Stimulated activated naive CD8-positive, alpha-beta T cell treated with anti-CD3 and anti-CD28 coated beads, Interleukin-15, amount 100 ng/mL, for 72 hours (primary cell): ENCODE data around the gene MRPS31.
A peak's percentile ranks its signal among the peaks of the same experiment; 100 is the strongest.
"Not testable (repeated sequence)": the region's sequence is repeated elsewhere in the genome, so short reads cannot be mapped to it uniquely, and the experiment has no call there.

ENCODE experiments used
- ATAC-seq: fragments of 150-1000 bp; cut with Tn5 transposase; 2 replicates; pipeline ENCODE4 v1.10.0; 2021; ENCODE audit warnings: mild to moderate bottlenecking, moderate library complexity
- DNase-seq, 2 donors: peaks; one replicate each; pipeline ENCODE4 v3.0.0; 2021 to 2022
- H3K27ac Mint-ChIP-seq, 2 donors: one replicate each; pipeline ENCODE4 v1.8.0; 2022; ENCODE audit warnings: mild to moderate bottlenecking in 2 of 2, mixed read lengths in 2 of 2, moderate library complexity in 2 of 2
- H3K27me3 Mint-ChIP-seq: one replicate; pipeline ENCODE4 v1.8.0; 2022; ENCODE audit warnings: mixed read lengths
- H3K4me1 Mint-ChIP-seq: one replicate; pipeline ENCODE4 v1.8.0; 2022; ENCODE audit warnings: mild to moderate bottlenecking, mixed read lengths
- H3K4me3 Mint-ChIP-seq, 2 donors: one replicate each; pipeline ENCODE4 v1.8.0; 2022; ENCODE audit warnings: mild to moderate bottlenecking in 2 of 2, mixed read lengths in 2 of 2, moderate library complexity in 1 of 2
- H3K9me3 Mint-ChIP-seq, 2 donors: one replicate each; pipeline ENCODE4 v1.8.0; 2022; ENCODE audit warnings: mixed read lengths in 2 of 2

MRPS31 gene

GRCh38 chr13:40749327-40749726, 21.7 kb downstream of the MRPS31 start:
- H3K4me1 Mint-ChIP-seq: peaks cover 10% of the 10 kb centered on the region
- H3K4me3 Mint-ChIP-seq: no peak overlapping the region
- H3K27me3 Mint-ChIP-seq: no peaks in the 10 kb centered on the region
- ATAC-seq (no peak), DNase-seq (no peak)
- H3K9me3 Mint-ChIP-seq: no peaks in the 10 kb centered on the region
- no peak overlapping the region for H3K27ac Mint-ChIP-seq

- not testable (repeated sequence) for H3K4me3 Mint-ChIP-seq, ATAC-seq, H3K27me3 Mint-ChIP-seq, H3K27ac Mint-ChIP-seq, DNase-seq, H3K9me3 Mint-ChIP-seq
- peaks cover 25% of the 10 kb centered on the region for H3K4me1 Mint-ChIP-seq
These were observed 35.8 kb downstream of the MRPS31 start for GRCh38 chr13:40735232-40735548.

GRCh38 chr13:40734536-40735231, 36.3 kb downstream of the MRPS31 start:
- Mint-ChIP-seq H3K27ac (peak overlapping the region in 1 of 2 donors; percentile 83), H3K4me1 (peaks cover 25% of the 10 kb centered on the region)
- not testable (repeated sequence) for H3K27me3 Mint-ChIP-seq, DNase-seq, ATAC-seq, H3K4me3 Mint-ChIP-seq, H3K9me3 Mint-ChIP-seq

DNA sequence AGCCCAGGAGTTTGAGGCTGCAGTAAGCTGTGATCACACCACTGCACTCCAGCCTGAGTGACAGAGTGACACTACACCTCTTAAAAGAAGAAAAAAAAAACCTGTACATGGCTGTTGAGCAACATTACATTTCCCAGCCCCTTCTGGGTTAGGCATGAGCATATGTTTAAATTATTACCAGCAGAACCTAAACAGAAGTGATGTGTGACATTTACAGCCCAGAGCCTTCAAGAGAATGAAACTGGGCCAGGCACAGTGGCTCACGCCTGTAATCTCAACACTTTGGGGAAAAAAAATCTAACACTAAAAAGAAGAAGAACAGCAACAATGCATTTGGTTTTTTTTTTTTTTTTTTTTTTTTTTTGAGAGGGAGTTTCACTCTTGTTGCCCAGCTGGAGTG, 38.3 kb downstream of the MRPS31 start:
- no peak for DNase-seq
- no peak overlapping the region for H3K27ac Mint-ChIP-seq
- no peak overlapping the region for H3K4me3 Mint-ChIP-seq
- no peak for ATAC-seq
- H3K27me3 Mint-ChIP-seq: no peaks in the 10 kb centered on the region
- peaks cover 25% of the 10 kb centered on the region for H3K4me1 Mint-ChIP-seq
- H3K9me3 Mint-ChIP-seq: no peaks in the 10 kb centered on the region

GRCh38 chr13:40728595-40728994, 42.4 kb downstream of the MRPS31 start:
- H3K27me3 Mint-ChIP-seq: no peaks in the 10 kb centered on the region
- ATAC-seq: no peak

DNA sequence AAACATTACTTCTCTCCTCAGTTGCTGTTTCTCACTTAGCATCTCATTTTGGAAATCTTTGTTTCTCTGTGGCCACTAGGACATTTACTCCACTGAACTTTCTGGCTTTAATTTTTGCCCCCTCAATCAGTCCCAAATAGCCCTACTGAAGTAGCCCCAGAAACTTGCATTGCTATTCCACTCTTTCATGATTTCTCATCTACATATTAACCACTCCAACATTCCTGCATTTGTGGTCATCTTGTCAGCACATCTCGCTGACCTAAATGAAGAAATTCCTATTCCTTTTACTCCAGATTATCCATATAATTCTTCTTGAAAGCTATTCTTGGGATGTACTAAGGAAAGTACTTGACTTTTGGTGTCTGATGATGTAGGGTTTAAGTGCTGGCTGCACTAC, 56.6 kb downstream of the MRPS31 start:
- not testable (repeated sequence) for ATAC-seq, DNase-seq, H3K27ac Mint-ChIP-seq

More at GRCh38 chr13:40728595-40728994, 42.4 kb downstream of the MRPS31 start:
- no peak for DNase-seq
- Mint-ChIP-seq H3K9me3 (no peaks in the 10 kb centered on the region), H3K4me1 (peaks cover 6% of the 10 kb centered on the region), H3K27ac (no peak overlapping the region), H3K4me3 (no peak overlapping the region)

GRCh38 chr13:40706439-40706838, 64.6 kb downstream of the MRPS31 start:
- peak; percentile 60 for ATAC-seq
- DNase-seq: no peak
- H3K4me1 Mint-ChIP-seq: peaks cover 16% of the 10 kb centered on the region
- no peak overlapping the region for H3K4me3 Mint-ChIP-seq
- no peaks in the 10 kb centered on the region for H3K27me3 Mint-ChIP-seq
- H3K27ac Mint-ChIP-seq: peak overlapping the region in 1 of 2 donors; percentile 77
- peaks cover 31 to 40% of the 10 kb centered on the region in 2 donors for H3K9me3 Mint-ChIP-seq

More for the DNA sequence above, 56.6 kb downstream of the MRPS31 start:
- H3K4me3 Mint-ChIP-seq, H3K27me3 Mint-ChIP-seq, H3K4me1 Mint-ChIP-seq: not testable (repeated sequence)
- H3K9me3 Mint-ChIP-seq: peaks cover 10 to 30% of the 10 kb centered on the region in 2 donors

GRCh38 chr13:40697711-40698110, 73.3 kb downstream of the MRPS31 start:
- ATAC-seq (no peak), DNase-seq (no peak)
- H3K27me3 Mint-ChIP-seq: no peaks in the 10 kb centered on the region
- no peak overlapping the region for H3K4me3 Mint-ChIP-seq
- H3K9me3 Mint-ChIP-seq: no peaks in the 10 kb centered on the region
- H3K4me1 Mint-ChIP-seq: peaks cover 7% of the 10 kb centered on the region
- no peak overlapping the region for H3K27ac Mint-ChIP-seq

GRCh38 chr13:40694426-40694825, 76.6 kb downstream of the MRPS31 start:
- Mint-ChIP-seq H3K27me3 (no peaks in the 10 kb centered on the region), H3K4me1 (no peaks in the 10 kb centered on the region), H3K27ac (no peak overlapping the region)

GRCh38 chr13:40692946-40693345, 78.0 kb downstream of the MRPS31 start:
- ATAC-seq (no peak), DNase-seq (no peak)
- Mint-ChIP-seq H3K27me3 (no peaks in the 10 kb centered on the region), H3K27ac (no peak overlapping the region), H3K9me3 (no peaks in the 10 kb centered on the region), H3K4me1 (no peaks in the 10 kb centered on the region), H3K4me3 (no peak overlapping the region)

More at GRCh38 chr13:40694426-40694825, 76.6 kb downstream of the MRPS31 start:
- ATAC-seq (no peak), DNase-seq (no peak)
- no peak overlapping the region for H3K4me3 Mint-ChIP-seq
- no peaks in the 10 kb centered on the region for H3K9me3 Mint-ChIP-seq

DNA sequence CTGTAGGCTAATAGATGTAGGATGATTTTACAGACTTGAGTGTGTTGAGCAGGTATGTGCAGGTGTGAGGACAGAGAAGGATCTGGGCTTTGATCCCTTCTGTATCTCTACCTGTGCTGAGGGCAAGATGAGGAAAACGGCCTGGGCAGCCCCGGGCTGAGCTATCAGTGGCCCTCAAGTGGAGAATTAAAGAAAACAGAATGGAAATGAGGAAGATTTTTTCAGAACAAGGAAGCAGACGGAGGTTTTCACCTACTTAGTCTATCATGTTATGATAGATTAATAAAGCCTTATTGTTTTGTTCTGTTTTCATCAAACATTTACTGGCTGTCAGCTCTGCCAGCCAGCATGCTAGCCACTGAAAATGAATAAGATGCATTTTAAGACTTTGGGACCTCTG, 82.2 kb downstream of the MRPS31 start:
- DNase-seq (no peak), ATAC-seq (no peak)
- Mint-ChIP-seq H3K4me3 (no peak overlapping the region), H3K27ac (no peak overlapping the region), H3K9me3 (no peaks in the 10 kb centered on the region), H3K4me1 (no peaks in the 10 kb centered on the region), H3K27me3 (no peaks in the 10 kb centered on the region)

DNA sequence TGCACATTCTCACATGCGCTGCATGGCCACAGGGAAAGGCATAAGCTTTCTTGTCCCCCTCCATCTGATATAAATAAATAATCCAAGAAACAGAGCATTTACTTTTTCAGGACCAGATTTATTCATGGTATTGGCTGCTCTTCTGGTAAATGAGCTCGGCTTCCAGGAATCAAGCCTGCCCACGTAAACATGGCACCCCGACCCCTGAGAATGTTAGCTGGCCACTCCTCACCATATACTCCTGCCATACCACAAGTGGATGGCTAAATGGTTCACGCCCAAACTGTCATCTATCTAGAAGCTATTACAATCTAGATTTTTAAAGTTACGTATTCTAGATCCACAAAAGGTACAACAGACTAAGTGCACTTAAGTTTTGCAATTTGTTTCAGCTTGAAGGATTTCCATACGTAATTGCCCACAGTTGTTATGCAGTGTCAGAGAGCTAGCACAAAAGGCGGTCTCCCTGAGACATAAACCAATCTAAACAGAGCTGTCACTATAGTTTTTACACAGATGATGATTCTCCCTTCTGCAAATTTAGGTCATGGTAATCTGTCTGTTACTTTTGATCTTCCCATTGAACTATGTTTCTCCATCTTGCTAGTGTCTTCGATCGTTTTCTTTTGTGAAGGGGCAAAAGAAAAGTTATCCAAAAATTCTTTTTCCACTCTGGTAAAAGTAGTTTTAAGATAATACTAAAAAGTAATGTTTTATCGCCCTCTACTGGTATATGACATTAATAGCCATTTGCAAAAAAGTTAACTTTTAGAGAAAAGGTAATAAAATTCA, 88.3 kb downstream of the MRPS31 start:
- ATAC-seq (peak; percentile 57), DNase-seq (no peak)
- Mint-ChIP-seq H3K27ac (peak overlapping the region in 1 of 2 donors; percentile 76), H3K9me3 (no peaks in the 10 kb centered on the region), H3K4me1 (peaks cover 22% of the 10 kb centered on the region), H3K4me3 (peak overlapping the region in 1 of 2 donors; percentile 69), H3K27me3 (no peaks in the 10 kb centered on the region)

GRCh38 chr13:40681341-40682146, 89.4 kb downstream of the MRPS31 start:
- no peak overlapping the region for H3K4me3 Mint-ChIP-seq

GRCh38 chr13:40680659-40681323, 90.2 kb downstream of the MRPS31 start:
- DNase-seq: no peak
- Mint-ChIP-seq H3K9me3 (no peaks in the 10 kb centered on the region), H3K4me1 (peaks cover 22% of the 10 kb centered on the region), H3K4me3 (no peak overlapping the region), H3K27ac (no peak overlapping the region), H3K27me3 (no peaks in the 10 kb centered on the region)
- no peak for ATAC-seq

More at GRCh38 chr13:40681341-40682146, 89.4 kb downstream of the MRPS31 start:
- Mint-ChIP-seq H3K4me1 (peaks cover 22% of the 10 kb centered on the region), H3K27me3 (no peaks in the 10 kb centered on the region), H3K9me3 (no peaks in the 10 kb centered on the region), H3K27ac (peak overlapping the region; percentile 13 to 48)
- no peak for DNase-seq
- no peak for ATAC-seq

GRCh38 chr13:40679480-40679985, 91.5 kb downstream of the MRPS31 start:
- no peak for ATAC-seq
- no peaks in the 10 kb centered on the region for H3K27me3 Mint-ChIP-seq
- no peak overlapping the region for H3K4me3 Mint-ChIP-seq
- no peaks in the 10 kb centered on the region for H3K9me3 Mint-ChIP-seq
- peaks cover 23% of the 10 kb centered on the region for H3K4me1 Mint-ChIP-seq
- DNase-seq: no peak
- H3K27ac Mint-ChIP-seq: no peak overlapping the region
